PC-9 (cell line): ENCODE data around the gene DIP2C.

Source experiments
- EZH2 ChIP-seq: fragments of 200-600 bp; sonication (generic); IDR thresholded peaks from 2 replicates; pipeline ENCODE4 v1.8.0; 2017; ENCODE audit warnings: antibody characterized with exemption, low read depth
- TF ChIP-seq, protein P1 (sequence below): fragments of 200-600 bp; sonication (generic); conservative IDR thresholded peaks from 2 replicates; pipeline ENCODE4 v1.6.1; 2017; ENCODE audit warnings: mixed run types, antibody characterized with exemption, mild to moderate bottlenecking, moderate library complexity

DNA sequence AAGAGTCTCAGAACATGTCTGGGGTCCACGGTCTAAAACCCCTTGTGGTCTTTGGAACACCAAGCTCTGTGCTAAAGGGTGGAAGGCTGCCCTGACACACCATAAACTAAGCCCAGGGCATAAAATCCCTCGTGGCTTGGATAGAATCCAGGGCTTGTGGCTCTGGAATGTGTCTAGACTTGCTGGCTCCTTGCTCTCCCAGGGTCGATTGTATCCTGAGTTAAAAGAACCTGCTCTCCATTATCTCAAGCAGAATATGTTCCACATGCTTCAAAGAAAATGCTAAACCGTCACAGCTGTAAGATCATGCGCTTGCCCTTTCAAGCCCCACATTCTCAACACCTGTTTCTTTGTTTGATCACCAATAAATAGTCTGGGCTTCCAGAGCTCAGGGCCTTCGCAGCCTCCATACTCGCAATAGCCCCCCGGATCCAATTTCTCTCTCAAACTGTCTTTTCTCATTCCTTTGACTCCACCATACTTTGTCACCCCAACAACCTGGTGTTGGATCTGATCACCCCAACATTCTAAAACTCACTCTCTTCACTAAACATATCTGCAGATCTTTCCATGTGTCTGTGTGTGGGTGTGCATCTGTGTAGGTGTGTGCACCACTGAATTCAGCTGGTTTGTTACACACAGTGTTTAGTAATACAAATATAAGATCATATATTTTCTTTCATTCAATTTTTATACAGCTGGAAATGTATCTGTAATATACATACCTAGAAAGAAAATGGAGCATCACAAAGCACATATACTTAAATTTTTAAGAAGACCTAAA lies 315.8 kb downstream of the DIP2C start:
- TF ChIP-seq, protein P1, sequence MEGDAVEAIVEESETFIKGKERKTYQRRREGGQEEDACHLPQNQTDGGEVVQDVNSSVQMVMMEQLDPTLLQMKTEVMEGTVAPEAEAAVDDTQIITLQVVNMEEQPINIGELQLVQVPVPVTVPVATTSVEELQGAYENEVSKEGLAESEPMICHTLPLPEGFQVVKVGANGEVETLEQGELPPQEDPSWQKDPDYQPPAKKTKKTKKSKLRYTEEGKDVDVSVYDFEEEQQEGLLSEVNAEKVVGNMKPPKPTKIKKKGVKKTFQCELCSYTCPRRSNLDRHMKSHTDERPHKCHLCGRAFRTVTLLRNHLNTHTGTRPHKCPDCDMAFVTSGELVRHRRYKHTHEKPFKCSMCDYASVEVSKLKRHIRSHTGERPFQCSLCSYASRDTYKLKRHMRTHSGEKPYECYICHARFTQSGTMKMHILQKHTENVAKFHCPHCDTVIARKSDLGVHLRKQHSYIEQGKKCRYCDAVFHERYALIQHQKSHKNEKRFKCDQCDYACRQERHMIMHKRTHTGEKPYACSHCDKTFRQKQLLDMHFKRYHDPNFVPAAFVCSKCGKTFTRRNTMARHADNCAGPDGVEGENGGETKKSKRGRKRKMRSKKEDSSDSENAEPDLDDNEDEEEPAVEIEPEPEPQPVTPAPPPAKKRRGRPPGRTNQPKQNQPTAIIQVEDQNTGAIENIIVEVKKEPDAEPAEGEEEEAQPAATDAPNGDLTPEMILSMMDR, result no peak
- no peak for TF ChIP-seq EZH2
